Testis (tissue), 5 donors: Measurements from ENCODE around the gene DDX17. TPM values are rescaled to one million over a fixed set of nuclear protein-coding genes. Genes with fewer than 3 reads are reported as not detected.

Source experiments
- DNase-seq: peaks from one replicate; pipeline ENCODE4 v3.0.0-alpha.2; 2019
- H3K27ac ChIP-seq, 2 donors: fragments of 200-600 bp; sonication (generic); one replicate each; pipeline ENCODE4 v1.5.1; 2019
- H3K27me3 ChIP-seq: fragments of 200-600 bp; sonication (generic); one replicate; pipeline ENCODE4 v1.5.1; 2019
- H3K36me3 ChIP-seq: fragments of 200-600 bp; sonication (generic); one replicate; pipeline ENCODE4 v1.5.1; 2017; ENCODE audit warnings: low read depth; ENCODE audit errors: missing control alignments
- H3K4me1 ChIP-seq: fragments of 200-600 bp; sonication (generic); one replicate; pipeline ENCODE4 v1.5.1; 2019
- H3K4me3 ChIP-seq, 2 donors: fragments of 200-600 bp; sonication (generic); one replicate each; pipeline ENCODE4 v1.5.1; 2017 to 2019
- H3K9me3 ChIP-seq: fragments of 200-600 bp; sonication (generic); one replicate; pipeline ENCODE4 v1.5.1; 2017
- POLR2A ChIP-seq: fragments of 450-650 bp; IDR thresholded peaks from one replicate; pipeline ENCODE4 v1.6.1; 2017; ENCODE audit warnings: antibody characterized with exemption, mild to moderate bottlenecking, moderate library complexity
- WGBS, 2 donors: methylation state at CpG; one replicate each; pipeline ENCODE4 v1.1.5; 2018; 5-methylcytosine and 5-hydroxymethylcytosine counted together
- intact Hi-C: fragments of 100-400 bp; cut with DNase I; formaldehyde crosslinking; loops from one replicate; pipeline ENCODE4 v1.15.1; 2023; ENCODE audit warnings: low total_unique reads
- long read RNA-seq, 2 donors: transcript quantifications; one replicate each; lab custom pipeline, GENCODE V29; 2026
- polyA plus RNA-seq: library from polyadenylated mRNA; stranded (reverse); fragments of 350-450 nt; fragmentation: Illumina TruSeq; extraction: RNeasy Lipid Tissue Mini Kit (QIAGEN cat#74804); gene quantifications from one replicate; pipeline ENCODE4 v1.2.3, GENCODE V29; 2014; ENCODE audit warnings: low read depth, low replicate concordance; ENCODE audit not compliant: insufficient read depth
- total RNA-seq, 2 donors: library from RNA; depleted of rRNA; stranded (reverse); fragments of >200 nt; gene quantifications; one replicate each; pipeline ENCODE4 v1.2.3, GENCODE V29; 2016
- TF ChIP-seq, protein P1 (sequence below), 3 experiments: fragments of 450-650 bp in 2 of 3; fragments of 200-600 bp in 1 of 3; sonication (generic) in 1 of 3; IDR thresholded peaks; one replicate each; pipeline ENCODE4 v1.5.1; 2016 to 2019; ENCODE audit warnings: antibody characterized with exemption in 3 of 3, mild to moderate bottlenecking in 2 of 3, moderate library complexity in 1 of 3

The DDX17 gene
- 100 to 1,000 TPM; 964 to 995 TPM for total RNA-seq
- 259 TPM for polyA plus RNA-seq
- long read RNA-seq, donor 1, full-length matches to known transcripts: 65 of 295 reads
- long read RNA-seq, donor 1, partial matches to known transcripts: 230 of 295 reads
- long read RNA-seq, donor 1, other reads (novel, unspliced or antisense): 0 of 295 reads
- long read RNA-seq, donor 2, full-length matches to known transcripts: 30 of 503 reads
- long read RNA-seq, donor 2, partial matches to known transcripts: 473 of 503 reads
- long read RNA-seq, donor 2, other reads (novel, unspliced or antisense): 0 of 503 reads

DNA sequence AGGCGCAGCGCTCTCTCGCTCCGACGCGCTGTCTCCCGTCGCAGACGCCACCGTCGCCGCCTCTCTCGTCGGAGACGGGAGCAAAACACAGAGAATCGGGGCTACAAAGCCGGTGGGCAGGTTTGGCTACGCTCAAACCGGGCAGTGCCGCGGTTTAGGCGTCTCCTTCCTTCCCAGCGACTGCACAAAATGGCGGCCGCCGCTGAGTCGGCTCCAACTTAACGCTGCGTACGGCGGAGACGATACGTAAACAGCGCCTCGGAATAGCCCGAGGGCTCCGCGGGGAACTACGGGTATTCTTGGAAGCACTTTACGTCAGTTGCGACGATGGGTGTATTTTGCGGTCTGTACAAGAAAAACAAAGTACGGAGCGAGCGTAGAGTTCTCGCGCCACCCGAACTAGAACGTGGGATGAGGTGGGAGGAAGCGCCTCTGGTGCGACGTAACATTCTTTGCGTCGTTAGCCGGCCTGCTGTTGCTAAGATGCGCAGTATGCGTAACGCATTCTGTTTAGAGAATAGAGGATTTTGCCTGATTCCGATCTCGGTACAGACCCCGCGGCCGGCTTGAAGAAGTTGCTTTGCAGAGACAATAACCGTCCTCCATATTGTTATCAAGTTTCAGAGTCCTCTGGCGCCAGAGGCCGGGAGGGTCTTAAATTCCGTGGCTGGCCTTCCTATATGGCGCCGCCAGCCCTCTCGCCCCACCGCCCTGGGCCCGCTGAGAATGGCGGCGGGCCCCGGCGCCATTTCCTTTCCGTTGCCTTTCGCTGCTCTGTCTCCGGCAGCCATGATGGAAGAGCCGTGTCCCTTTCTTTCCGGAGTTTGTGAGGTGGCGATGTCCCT, at the start of gene DDX17:
Gene DDX17 (minus strand): TSS at position 194 of the 845 bp plus-strand sequence.
- WGBS, 2 donors: 0 to 1% methylated on average over 66 of the region's 83 CpGs
- TF ChIP-seq, protein P1, sequence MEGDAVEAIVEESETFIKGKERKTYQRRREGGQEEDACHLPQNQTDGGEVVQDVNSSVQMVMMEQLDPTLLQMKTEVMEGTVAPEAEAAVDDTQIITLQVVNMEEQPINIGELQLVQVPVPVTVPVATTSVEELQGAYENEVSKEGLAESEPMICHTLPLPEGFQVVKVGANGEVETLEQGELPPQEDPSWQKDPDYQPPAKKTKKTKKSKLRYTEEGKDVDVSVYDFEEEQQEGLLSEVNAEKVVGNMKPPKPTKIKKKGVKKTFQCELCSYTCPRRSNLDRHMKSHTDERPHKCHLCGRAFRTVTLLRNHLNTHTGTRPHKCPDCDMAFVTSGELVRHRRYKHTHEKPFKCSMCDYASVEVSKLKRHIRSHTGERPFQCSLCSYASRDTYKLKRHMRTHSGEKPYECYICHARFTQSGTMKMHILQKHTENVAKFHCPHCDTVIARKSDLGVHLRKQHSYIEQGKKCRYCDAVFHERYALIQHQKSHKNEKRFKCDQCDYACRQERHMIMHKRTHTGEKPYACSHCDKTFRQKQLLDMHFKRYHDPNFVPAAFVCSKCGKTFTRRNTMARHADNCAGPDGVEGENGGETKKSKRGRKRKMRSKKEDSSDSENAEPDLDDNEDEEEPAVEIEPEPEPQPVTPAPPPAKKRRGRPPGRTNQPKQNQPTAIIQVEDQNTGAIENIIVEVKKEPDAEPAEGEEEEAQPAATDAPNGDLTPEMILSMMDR (IDR thresholded peaks at IDR 0.05): peak; percentile 26 to 38 (median 27)
- no peak for TF ChIP-seq POLR2A
- peak within 1 kb of the TSS; percentile 88 to 98 for H3K4me3 ChIP-seq
- H3K27ac ChIP-seq: peak within 1 kb of the TSS; percentile 100
- H3K27me3 ChIP-seq: no peaks in the 10 kb centered on the region
- peak; percentile 97 for DNase-seq
- H3K36me3 ChIP-seq: no peaks in the 10 kb centered on the region
- intact Hi-C loops: no loop called here
- H3K4me1 ChIP-seq: peaks cover 26% of the 10 kb centered on the region
- H3K9me3 ChIP-seq: no peaks in the 10 kb centered on the region

DNA sequence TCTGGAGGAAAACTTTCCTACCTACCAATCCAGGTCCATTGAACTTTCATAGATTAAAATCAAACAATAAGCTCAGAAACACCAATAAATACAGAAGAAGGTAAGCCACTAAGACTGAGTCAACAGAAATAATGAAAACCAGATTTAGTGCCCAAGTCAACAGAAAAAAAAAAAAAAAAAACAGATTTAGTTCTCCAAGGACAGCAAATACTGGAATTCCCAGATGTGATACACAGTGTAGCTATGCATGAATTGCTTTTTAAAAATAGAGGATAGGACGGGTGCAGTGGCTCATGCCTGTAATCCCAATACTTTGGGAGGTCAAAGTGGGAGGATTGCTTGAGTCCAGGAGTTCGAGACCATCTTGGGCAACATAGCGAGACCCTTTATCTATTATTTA, 48.2 kb upstream of the DDX17 start:
- H3K4me1 ChIP-seq: no peaks in the 10 kb centered on the region
- H3K27ac ChIP-seq: no peak overlapping the region
- intact Hi-C loops: no loop called here
- H3K9me3 ChIP-seq: no peaks in the 10 kb centered on the region
- 77 to 79% methylated on average over 3 of the region's 3 CpGs for WGBS, 2 donors
- no peaks in the 10 kb centered on the region for H3K27me3 ChIP-seq
- DNase-seq: no peak
- TF ChIP-seq POLR2A: no peak
- TF ChIP-seq, protein P1 (IDR thresholded peaks at IDR 0.05): no peak
- no peak overlapping the region for H3K4me3 ChIP-seq
- no peaks in the 10 kb centered on the region for H3K36me3 ChIP-seq

DNA sequence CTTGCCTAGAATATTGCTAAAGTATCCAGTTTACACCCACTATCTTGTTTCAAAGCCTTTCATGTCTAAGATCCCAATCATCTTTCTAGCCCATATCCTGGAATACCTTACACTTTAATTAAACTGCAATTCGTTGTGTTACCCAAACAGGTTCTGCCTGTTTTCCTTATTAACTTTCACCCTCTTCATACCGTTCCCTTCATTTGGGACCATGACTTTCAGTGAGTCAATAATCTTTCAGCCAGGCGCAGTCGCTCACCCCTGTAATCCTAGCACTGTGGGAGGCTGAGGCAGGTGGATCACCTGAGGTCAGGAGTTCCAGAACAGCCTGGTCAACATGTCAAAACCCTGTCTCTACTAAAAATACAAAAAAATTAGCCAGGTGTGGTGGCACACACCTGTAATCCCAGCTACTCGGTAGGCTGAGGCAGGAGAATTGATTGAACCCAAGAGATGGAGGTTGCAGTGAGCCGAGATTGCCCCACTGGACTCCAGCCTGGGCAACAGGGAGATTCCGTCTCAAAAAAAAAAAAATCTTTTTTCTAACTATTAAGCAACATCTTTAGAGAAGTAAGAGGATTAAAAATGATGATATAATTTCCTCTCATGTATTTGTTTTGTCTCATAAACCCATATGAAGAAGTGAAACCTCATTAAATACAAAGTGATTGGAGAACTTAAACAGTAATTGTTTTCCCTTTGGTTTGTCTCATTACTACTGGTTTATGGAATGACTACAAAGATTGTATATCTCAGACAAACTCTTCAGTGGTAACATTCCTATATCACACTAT, 43.2 kb upstream of the DDX17 start:
- H3K27ac ChIP-seq: no peak overlapping the region
- H3K27me3 ChIP-seq: no peaks in the 10 kb centered on the region
- no peak overlapping the region for H3K4me3 ChIP-seq
- 88 to 90% methylated on average over 7 of the region's 7 CpGs for WGBS, 2 donors
- TF ChIP-seq, protein P1 (IDR thresholded peaks at IDR 0.05): no peak
- no peak for TF ChIP-seq POLR2A
- intact Hi-C loops: no loop called here
- H3K9me3 ChIP-seq: no peaks in the 10 kb centered on the region
- H3K4me1 ChIP-seq: no peaks in the 10 kb centered on the region
- no peaks in the 10 kb centered on the region for H3K36me3 ChIP-seq
- no peak for DNase-seq

DNA sequence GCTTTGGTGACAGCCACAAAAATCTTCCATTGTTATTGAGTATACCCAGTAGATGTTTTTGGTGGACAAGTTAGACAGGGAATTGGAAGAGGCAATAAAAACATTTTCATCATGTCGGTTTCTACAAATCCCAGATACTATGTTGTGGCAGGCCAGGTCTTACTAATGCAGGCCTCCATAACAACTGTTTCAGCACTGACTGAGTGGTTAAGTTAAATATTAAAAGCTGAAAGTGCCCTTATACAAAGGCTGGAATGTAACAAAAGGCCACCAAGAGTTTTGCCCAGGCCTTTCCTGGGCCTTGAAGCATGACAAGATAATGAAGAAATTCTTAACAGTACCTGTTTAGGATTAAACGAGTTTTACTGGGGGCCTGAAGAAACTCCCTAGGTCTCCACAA, 34.6 kb upstream of the DDX17 start:
- intact Hi-C loops: no loop called here
- Histone ChIP-seq H3K9me3 (no peaks in the 10 kb centered on the region), H3K36me3 (no peaks in the 10 kb centered on the region), H3K27ac (no peak overlapping the region), H3K27me3 (no peaks in the 10 kb centered on the region), H3K4me1 (no peaks in the 10 kb centered on the region), H3K4me3 (no peak overlapping the region)
- 81 to 90% methylated on average over 2 of the region's 2 CpGs for WGBS, 2 donors
- DNase-seq: no peak
- TF ChIP-seq, protein P1 (IDR thresholded peaks at IDR 0.05): no peak
- TF ChIP-seq POLR2A: no peak
